Activated naive CD8-positive, alpha-beta T cell treated with anti-CD3 and anti-CD28 coated beads, Interleukin-2, amount 50 U/mL, for 24 hours (primary cell): ENCODE results near the gene HTR1B.

Source experiments
- ATAC-seq: fragments of 150-1000 bp; cut with Tn5 transposase; one replicate; pipeline ENCODE4 v1.10.0; 2021
- DNase-seq: peaks from one replicate; pipeline ENCODE4 v3.0.0; 2021
- H3K27ac Mint-ChIP-seq: one replicate; pipeline ENCODE4 v1.8.0; 2021; ENCODE audit warnings: mild to moderate bottlenecking, mixed read lengths
- H3K27me3 Mint-ChIP-seq: one replicate; pipeline ENCODE4 v1.8.0; 2021; ENCODE audit warnings: mixed read lengths
- H3K36me3 Mint-ChIP-seq: one replicate; pipeline ENCODE4 v1.8.0; 2021; ENCODE audit warnings: low read depth, mixed read lengths
- H3K4me1 Mint-ChIP-seq: one replicate; pipeline ENCODE4 v1.8.0; 2021; ENCODE audit warnings: mixed read lengths
- H3K4me3 Mint-ChIP-seq: one replicate; pipeline ENCODE4 v1.8.0; 2021; ENCODE audit warnings: mild to moderate bottlenecking, moderate library complexity, mixed read lengths
- H3K9me3 Mint-ChIP-seq: one replicate; pipeline ENCODE4 v1.8.0; 2021; ENCODE audit warnings: mixed read lengths

Gene HTR1B

GRCh38 chr6:77463861-77464494 is 687 bp upstream of the HTR1B start:
- Mint-ChIP-seq H3K9me3 (no peaks in the 10 kb centered on the region), H3K27me3 (peaks cover 62% of the 10 kb centered on the region), H3K4me1 (peaks cover 18% of the 10 kb centered on the region), H3K36me3 (no peaks in the 10 kb centered on the region), H3K27ac (no peak overlapping the region), H3K4me3 (no peak overlapping the region)
- no peak for ATAC-seq
- DNase-seq, result no peak

DNA sequence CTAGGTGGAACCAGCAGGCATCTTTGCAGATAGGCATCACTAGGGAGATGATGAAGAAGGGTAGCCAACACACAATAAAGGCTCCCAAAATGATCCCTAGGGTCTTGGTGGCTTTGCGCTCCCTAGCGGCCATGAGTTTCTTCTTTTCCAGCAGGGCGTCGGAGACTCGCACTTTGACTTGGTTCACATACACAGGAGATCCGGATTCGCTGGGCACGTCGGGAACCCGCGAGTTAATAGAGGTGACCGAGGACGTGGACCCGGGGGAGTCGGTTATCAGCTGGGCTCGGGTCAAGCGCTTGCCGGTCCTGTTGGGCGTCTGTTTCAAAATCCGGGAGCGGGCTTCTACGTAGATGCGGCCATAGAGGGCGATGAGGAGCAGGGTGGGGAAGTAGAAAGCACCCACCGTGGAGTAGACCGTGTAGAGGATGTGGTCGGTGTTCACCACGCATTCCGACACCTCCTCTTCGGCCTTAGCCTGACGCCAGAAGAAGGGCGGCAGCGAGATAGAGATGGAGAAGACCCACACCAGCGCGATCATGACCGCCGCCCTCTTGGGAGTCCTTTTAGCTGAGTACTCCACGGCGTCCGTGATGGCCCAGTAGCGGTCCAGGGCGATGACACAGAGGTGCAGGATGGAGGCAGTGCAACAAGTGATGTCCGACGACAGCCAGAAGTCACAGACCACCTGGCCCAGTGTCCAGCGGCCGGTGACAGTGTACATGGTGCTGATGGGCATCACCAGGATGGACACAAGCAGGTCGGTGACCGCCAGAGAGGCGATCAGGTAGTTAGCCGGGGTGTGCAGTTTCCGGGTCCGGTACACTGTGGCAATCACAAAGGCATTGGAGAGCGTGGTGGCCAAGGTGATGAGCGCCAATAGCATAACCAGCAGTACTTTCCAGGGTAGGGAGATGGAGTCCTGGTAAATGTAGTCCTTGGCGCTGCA is 658 bp downstream of the HTR1B start:
- DNase-seq, result no peak
- Mint-ChIP-seq H3K9me3 (no peaks in the 10 kb centered on the region), H3K27ac (no peak overlapping the region), H3K4me3 (peak overlapping the region; percentile 45), H3K27me3 (peaks cover 68% of the 10 kb centered on the region), H3K4me1 (peaks cover 18% of the 10 kb centered on the region), H3K36me3 (no peaks in the 10 kb centered on the region)
- ATAC-seq, result no peak

GRCh38 chr6:77461796-77462195 is 1.5 kb downstream of the HTR1B start:
- peaks cover 65% of the 10 kb centered on the region for H3K27me3 Mint-ChIP-seq
- H3K4me1 Mint-ChIP-seq, result peaks cover 17% of the 10 kb centered on the region
- H3K9me3 Mint-ChIP-seq, result no peaks in the 10 kb centered on the region
- no peak overlapping the region for H3K4me3 Mint-ChIP-seq
- H3K27ac Mint-ChIP-seq, result no peak overlapping the region
- DNase-seq (no peak), ATAC-seq (no peak)
- no peaks in the 10 kb centered on the region for H3K36me3 Mint-ChIP-seq

GRCh38 chr6:77458421-77458820 is 4.9 kb downstream of the HTR1B start:
- no peak overlapping the region for H3K27ac Mint-ChIP-seq
- no peak overlapping the region for H3K4me3 Mint-ChIP-seq
- no peaks in the 10 kb centered on the region for H3K36me3 Mint-ChIP-seq
- peaks cover 45% of the 10 kb centered on the region for H3K27me3 Mint-ChIP-seq
- ATAC-seq (no peak), DNase-seq (no peak)
- peaks cover 9% of the 10 kb centered on the region for H3K4me1 Mint-ChIP-seq
- H3K9me3 Mint-ChIP-seq, result no peaks in the 10 kb centered on the region

DNA sequence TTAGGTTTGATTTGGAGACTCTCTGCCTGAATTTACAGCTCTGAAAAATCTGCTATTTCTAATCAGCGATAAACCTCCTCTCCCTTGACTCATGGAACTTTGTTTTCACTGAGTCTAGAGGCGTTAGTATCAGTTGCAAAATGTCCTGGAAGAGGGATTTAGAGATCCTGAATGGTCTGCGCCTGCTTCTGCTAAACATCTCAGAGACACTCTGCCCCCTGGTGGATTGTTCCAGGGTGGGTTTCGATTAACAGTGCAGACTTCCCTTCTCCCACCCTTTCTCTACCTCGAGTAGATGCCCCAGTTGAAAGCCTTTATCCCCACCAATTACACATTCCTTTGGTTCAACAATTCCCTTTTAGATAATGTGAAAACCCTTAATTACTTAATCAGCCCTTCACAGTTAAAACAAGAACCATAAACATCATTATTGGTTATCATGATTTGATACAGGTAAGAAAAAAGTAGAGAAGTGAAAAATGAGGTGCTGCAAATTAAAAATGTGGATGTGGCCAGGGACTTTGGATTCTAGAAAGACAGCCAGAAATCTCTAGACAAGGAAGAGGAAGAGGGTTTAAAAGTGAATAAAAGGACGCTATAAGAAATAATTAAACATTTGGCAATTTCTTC is 5.5 kb downstream of the HTR1B start:
- no peak overlapping the region for H3K27ac Mint-ChIP-seq
- H3K36me3 Mint-ChIP-seq, result no peaks in the 10 kb centered on the region
- peak; percentile 52 for DNase-seq
- H3K9me3 Mint-ChIP-seq, result no peaks in the 10 kb centered on the region
- peaks cover 6% of the 10 kb centered on the region for H3K4me1 Mint-ChIP-seq
- H3K4me3 Mint-ChIP-seq, result no peak overlapping the region
- no peak for ATAC-seq
- peaks cover 39% of the 10 kb centered on the region for H3K27me3 Mint-ChIP-seq

DNA sequence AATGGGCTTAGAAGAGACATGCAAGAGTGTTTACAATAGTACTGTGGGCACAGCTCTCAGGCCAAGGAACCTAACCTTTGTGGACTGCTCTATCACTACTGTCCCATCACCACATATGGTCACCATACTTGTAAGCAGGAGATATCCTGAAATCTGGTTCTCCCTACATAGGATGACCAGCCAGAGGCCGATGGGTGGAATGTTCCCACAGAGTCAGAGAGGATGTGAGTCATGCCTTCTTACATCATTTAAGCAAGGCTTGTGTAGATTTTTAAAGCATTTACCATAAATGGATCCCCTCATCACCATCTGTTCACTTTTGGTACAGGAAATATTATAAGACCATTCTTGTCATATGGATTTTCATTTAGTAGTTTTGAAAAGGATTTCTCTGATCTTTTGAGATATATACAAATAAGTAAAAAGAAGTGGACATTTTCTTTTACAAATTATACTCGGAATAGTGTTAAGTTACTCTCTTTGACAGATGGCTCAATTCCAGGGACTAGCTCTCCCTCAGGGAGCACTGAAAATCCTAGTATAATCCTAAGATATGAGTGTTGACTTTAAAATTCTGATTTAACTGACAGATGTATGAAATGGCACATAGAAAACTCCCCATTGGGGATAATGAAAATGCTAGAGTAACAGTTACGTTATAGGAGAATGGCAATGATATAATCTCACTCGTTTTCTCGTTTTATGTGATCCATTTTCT is 6.6 kb downstream of the HTR1B start:
- Mint-ChIP-seq H3K27me3 (peaks cover 28% of the 10 kb centered on the region), H3K4me3 (no peak overlapping the region), H3K9me3 (no peaks in the 10 kb centered on the region), H3K36me3 (no peaks in the 10 kb centered on the region), H3K4me1 (no peaks in the 10 kb centered on the region), H3K27ac (no peak overlapping the region)
- DNase-seq (no peak), ATAC-seq (no peak)

- no peak for ATAC-seq
- no peaks in the 10 kb centered on the region for H3K4me1 Mint-ChIP-seq
- no peaks in the 10 kb centered on the region for H3K9me3 Mint-ChIP-seq
- H3K36me3 Mint-ChIP-seq, result no peaks in the 10 kb centered on the region
- no peak overlapping the region for H3K27ac Mint-ChIP-seq
- DNase-seq, result no peak
- peaks cover 18% of the 10 kb centered on the region for H3K27me3 Mint-ChIP-seq
- H3K4me3 Mint-ChIP-seq, result no peak overlapping the region
Measured at GRCh38 chr6:77455271-77455670, 8.0 kb downstream of the HTR1B start.

DNA sequence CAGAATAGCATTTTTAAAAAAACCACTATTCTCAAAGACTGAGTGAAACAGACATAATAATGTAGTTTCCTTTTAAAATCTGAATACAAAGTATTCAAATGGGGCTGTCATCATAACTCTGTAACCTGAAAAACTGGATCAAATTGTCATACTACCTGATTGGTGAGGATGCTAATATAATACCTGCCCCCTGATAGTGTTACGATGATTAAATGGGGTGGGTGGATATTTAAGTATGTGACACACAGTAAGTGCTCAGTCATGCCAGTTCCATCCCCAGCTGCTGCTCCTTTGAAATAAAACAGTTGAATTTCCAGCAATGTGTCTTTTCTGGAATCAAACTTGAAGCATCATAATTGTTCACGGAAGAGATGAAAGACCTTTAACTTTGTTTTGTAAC is 8.9 kb downstream of the HTR1B start:
- Mint-ChIP-seq H3K4me3 (no peak overlapping the region), H3K36me3 (no peaks in the 10 kb centered on the region), H3K9me3 (no peaks in the 10 kb centered on the region), H3K27me3 (peaks cover 14% of the 10 kb centered on the region), H3K27ac (no peak overlapping the region), H3K4me1 (no peaks in the 10 kb centered on the region)
- ATAC-seq (no peak), DNase-seq (no peak)

DNA sequence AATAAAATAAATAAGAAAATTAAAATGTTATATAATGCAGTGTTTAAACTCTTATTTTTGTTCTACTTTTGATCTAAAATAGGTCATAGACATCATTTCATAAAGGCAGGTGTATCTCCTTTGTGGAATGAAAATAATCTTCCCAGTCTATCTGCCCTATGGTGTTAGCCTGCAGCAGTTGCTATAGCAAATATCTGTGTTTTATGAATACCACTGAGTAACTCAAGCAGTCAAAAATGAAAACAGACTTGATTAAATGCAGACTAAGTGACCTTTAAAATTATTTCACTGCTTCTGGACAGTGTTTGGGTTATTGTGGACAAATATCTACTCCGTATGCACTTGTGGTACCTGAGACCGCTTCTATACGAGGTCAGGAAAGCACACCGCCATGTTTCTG is 11.8 kb downstream of the HTR1B start:
- Mint-ChIP-seq H3K4me1 (no peaks in the 10 kb centered on the region), H3K27me3 (peaks cover 2% of the 10 kb centered on the region), H3K9me3 (no peaks in the 10 kb centered on the region), H3K4me3 (no peak overlapping the region), H3K36me3 (no peaks in the 10 kb centered on the region), H3K27ac (no peak overlapping the region)
- DNase-seq (no peak), ATAC-seq (no peak)

GRCh38 chr6:77450924-77451323 is 12.4 kb downstream of the HTR1B start:
- Mint-ChIP-seq H3K9me3 (no peaks in the 10 kb centered on the region), H3K4me3 (no peak overlapping the region), H3K36me3 (no peaks in the 10 kb centered on the region), H3K27ac (no peak overlapping the region), H3K4me1 (no peaks in the 10 kb centered on the region), H3K27me3 (no peaks in the 10 kb centered on the region)
- DNase-seq (no peak), ATAC-seq (no peak)

GRCh38 chr6:77448546-77448945 is 14.7 kb downstream of the HTR1B start:
- no peaks in the 10 kb centered on the region for H3K36me3 Mint-ChIP-seq
- DNase-seq, result no peak
- no peaks in the 10 kb centered on the region for H3K27me3 Mint-ChIP-seq
- H3K4me1 Mint-ChIP-seq, result no peaks in the 10 kb centered on the region
- no peaks in the 10 kb centered on the region for H3K9me3 Mint-ChIP-seq
- no peak overlapping the region for H3K27ac Mint-ChIP-seq
- no peak overlapping the region for H3K4me3 Mint-ChIP-seq
- ATAC-seq, result no peak

DNA sequence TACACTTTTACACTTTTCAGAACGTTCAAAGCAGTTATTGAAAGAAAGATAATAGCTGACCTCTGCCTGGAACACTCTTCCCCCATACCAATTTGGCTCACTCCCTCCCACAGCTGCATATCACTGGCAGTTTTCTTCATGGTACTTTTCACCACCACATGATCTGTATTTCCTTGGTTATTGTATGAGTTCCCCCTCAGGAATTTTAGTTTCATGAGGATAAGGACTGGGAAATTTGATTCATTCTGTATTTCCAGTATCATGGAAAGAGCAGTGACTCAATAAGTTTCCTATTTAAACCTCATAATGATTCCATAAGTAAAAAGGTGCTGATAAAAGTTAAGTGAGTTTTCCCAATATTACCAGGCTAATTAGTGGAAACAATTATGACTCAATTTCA is 16.0 kb downstream of the HTR1B start:
- Mint-ChIP-seq H3K9me3 (no peaks in the 10 kb centered on the region), H3K4me3 (no peak overlapping the region), H3K27ac (no peak overlapping the region), H3K4me1 (no peaks in the 10 kb centered on the region), H3K27me3 (no peaks in the 10 kb centered on the region), H3K36me3 (no peaks in the 10 kb centered on the region)
- ATAC-seq (no peak), DNase-seq (no peak)

DNA sequence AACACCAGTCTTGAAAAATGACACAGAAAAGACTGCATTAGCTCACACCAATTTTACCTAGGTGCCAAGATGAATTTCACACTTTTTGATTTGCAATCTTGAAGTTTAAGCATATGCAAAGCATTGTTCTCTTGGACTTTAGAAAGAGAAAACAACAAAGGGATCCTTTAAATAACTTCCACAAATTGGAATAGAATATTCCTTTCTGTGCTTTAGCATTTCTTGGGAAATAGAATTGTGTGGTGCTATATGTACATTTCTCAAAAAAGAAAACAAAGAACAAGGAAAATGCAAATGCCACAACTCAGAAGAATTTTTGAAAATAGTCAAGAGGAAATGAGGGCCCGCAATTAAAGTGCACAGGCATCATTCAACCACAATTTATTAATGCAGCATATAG is 17.0 kb downstream of the HTR1B start:
- no peaks in the 10 kb centered on the region for H3K27me3 Mint-ChIP-seq
- ATAC-seq (no peak), DNase-seq (no peak)
- no peaks in the 10 kb centered on the region for H3K4me1 Mint-ChIP-seq
- no peak overlapping the region for H3K4me3 Mint-ChIP-seq
- H3K27ac Mint-ChIP-seq, result no peak overlapping the region
- no peaks in the 10 kb centered on the region for H3K36me3 Mint-ChIP-seq
- no peaks in the 10 kb centered on the region for H3K9me3 Mint-ChIP-seq

GRCh38 chr6:77445214-77445613 is 18.1 kb downstream of the HTR1B start:
- ATAC-seq, result no peak
- Mint-ChIP-seq H3K4me1 (no peaks in the 10 kb centered on the region), H3K27ac (no peak overlapping the region)

More at GRCh38 chr6:77445214-77445613, 18.1 kb downstream of the HTR1B start:
- no peak for DNase-seq
- no peaks in the 10 kb centered on the region for H3K27me3 Mint-ChIP-seq
- H3K4me3 Mint-ChIP-seq, result no peak overlapping the region
- no peaks in the 10 kb centered on the region for H3K9me3 Mint-ChIP-seq
- no peaks in the 10 kb centered on the region for H3K36me3 Mint-ChIP-seq
